Activated T-helper 1 cell treated with Interleukin-2 at 50 U/mL for 16 hours (primary cell): ENCODE measurements around the gene GUCY2C.

Experiments used
- DNase-seq: peaks from one replicate; pipeline ENCODE4 v3.0.0-alpha.2; 2020; ENCODE audit warnings: low read depth

GUCY2C gene

GRCh38 chr12:14570231-14570630, 126.2 kb downstream of the GUCY2C start:
- DNase-seq, result no peak

- no peak for DNase-seq
Measured at GRCh38 chr12:14567351-14568162, 128.8 kb downstream of the GUCY2C start, which contains the start of gene PLBD1. Gene PLBD1, minus strand, starts transcription at chr12:14567883. Its CDS starts 187 bp downstream, at chr12:14567696.

- DNase-seq, result no peak
Measured at GRCh38 chr12:14564336-14564959, 132.0 kb downstream of the GUCY2C start.

- DNase-seq, result no peak
Measured at GRCh38 chr12:14563046-14563445, 133.4 kb downstream of the GUCY2C start.
